ENCODE data around the gene LEF1. TPM values are rescaled to one million over a fixed set of nuclear protein-coding genes. Genes with fewer than 3 reads are reported as not detected.

LEF1 gene
- 10 to 100 TPM in 2 of 6 donors, 1 to 10 TPM in 4; 4.9 to 27.9 (median 9.0) TPM for polyA plus RNA-seq (ENCODE audit: low read depth in 6 of 6)

- no peaks in the 10 kb centered on the region for H3K9me3 Mint-ChIP-seq
- H3K4me1 Mint-ChIP-seq = peaks cover 37 to 70% (median 59%) of the 10 kb centered on the region in 3 donors
- peak within 1 kb of the TSS in 3 of 6 donors; percentile 15 to 85 (median 16) for H3K27ac Mint-ChIP-seq
- peaks cover 0 to 10% of the 10 kb centered on the region in 2 donors for H3K36me3 Mint-ChIP-seq
- peak within 1 kb of the TSS; percentile 92 to 97 (median 94) for H3K4me3 Mint-ChIP-seq
- DNase-seq (peak; percentile 28), ATAC-seq (ENCODE audit: low read depth in 2 of 2) (peak; percentile 15)
- H3K27me3 Mint-ChIP-seq = peaks cover 47 to 74% (median 56%) of the 10 kb centered on the region in 3 donors
Measured at GRCh38 chr4:108168671-108169523, at the start of gene LEF1. Gene LEF1 (minus strand): TSS chr4:108168932. CDS start chr4:108167767, 1,165 bp downstream.

- no peak overlapping the region for H3K4me3 Mint-ChIP-seq
- ATAC-seq (ENCODE audit: low read depth in 2 of 2) (no peak), DNase-seq (no peak)
- H3K27ac Mint-ChIP-seq = no peak overlapping the region
- peaks cover 0 to 3% (median 0%) of the 10 kb centered on the region in 7 donors for H3K9me3 Mint-ChIP-seq
- no peaks in the 10 kb centered on the region for H3K27me3 Mint-ChIP-seq
- no peaks in the 10 kb centered on the region for H3K36me3 Mint-ChIP-seq
- no peaks in the 10 kb centered on the region for H3K4me1 Mint-ChIP-seq
Measured at GRCh38 chr4:108216510-108216909, 47.8 kb upstream of the LEF1 start.

GRCh38 chr4:108215055-108215454 lies 46.3 kb upstream of the LEF1 start:
- ATAC-seq (ENCODE audit: low read depth in 2 of 2) (no peak), DNase-seq (no peak)
- Mint-ChIP-seq H3K27me3 (no peaks in the 10 kb centered on the region), H3K27ac (no peak overlapping the region), H3K4me3 (no peak overlapping the region), H3K36me3 (no peaks in the 10 kb centered on the region), H3K9me3 (peaks cover 0 to 3% (median 0%) of the 10 kb centered on the region in 7 donors), H3K4me1 (no peaks in the 10 kb centered on the region)

- no peak for DNase-seq
- peak overlapping the region in 1 of 6 donors; percentile 75 for H3K27ac Mint-ChIP-seq
- H3K36me3 Mint-ChIP-seq = no peaks in the 10 kb centered on the region
- no peak for ATAC-seq (ENCODE audit: low read depth in 2 of 2)
- H3K9me3 Mint-ChIP-seq = peaks cover 0 to 3% (median 0%) of the 10 kb centered on the region in 7 donors
- no peak overlapping the region for H3K4me3 Mint-ChIP-seq
- H3K27me3 Mint-ChIP-seq = no peaks in the 10 kb centered on the region
- H3K4me1 Mint-ChIP-seq = no peaks in the 10 kb centered on the region
Measured at GRCh38 chr4:108213723-108214122, 45.0 kb upstream of the LEF1 start.

GRCh38 chr4:108213308-108213707 lies 44.6 kb upstream of the LEF1 start:
- H3K27ac Mint-ChIP-seq = peak overlapping the region in 1 of 6 donors; percentile 80
- peaks cover 0 to 3% (median 0%) of the 10 kb centered on the region in 7 donors for H3K9me3 Mint-ChIP-seq
- no peaks in the 10 kb centered on the region for H3K36me3 Mint-ChIP-seq
- no peaks in the 10 kb centered on the region for H3K27me3 Mint-ChIP-seq
- DNase-seq (no peak), ATAC-seq (ENCODE audit: low read depth in 2 of 2) (no peak)
- no peak overlapping the region for H3K4me3 Mint-ChIP-seq
- no peaks in the 10 kb centered on the region for H3K4me1 Mint-ChIP-seq

- H3K9me3 Mint-ChIP-seq = no peaks in the 10 kb centered on the region
- DNase-seq (no peak), ATAC-seq (ENCODE audit: low read depth in 2 of 2) (no peak)
- H3K36me3 Mint-ChIP-seq = no peaks in the 10 kb centered on the region
- no peaks in the 10 kb centered on the region for H3K27me3 Mint-ChIP-seq
- no peak overlapping the region for H3K4me3 Mint-ChIP-seq
- H3K4me1 Mint-ChIP-seq = no peaks in the 10 kb centered on the region
- H3K27ac Mint-ChIP-seq = no peak overlapping the region
Measured at GRCh38 chr4:108210989-108211835, 42.5 kb upstream of the LEF1 start.

GRCh38 chr4:108209489-108209888 lies 40.8 kb upstream of the LEF1 start:
- DNase-seq (no peak), ATAC-seq (ENCODE audit: low read depth in 2 of 2) (no peak)
- Mint-ChIP-seq H3K4me1 (no peaks in the 10 kb centered on the region), H3K9me3 (no peaks in the 10 kb centered on the region), H3K36me3 (no peaks in the 10 kb centered on the region), H3K27me3 (no peaks in the 10 kb centered on the region), H3K4me3 (no peak overlapping the region), H3K27ac (peak overlapping the region in 1 of 6 donors; percentile 36)

- H3K27ac Mint-ChIP-seq = no peak overlapping the region
Measured at GRCh38 chr4:108205859-108206258, 37.1 kb upstream of the LEF1 start.

GRCh38 chr4:108204518-108204917 lies 35.8 kb upstream of the LEF1 start:
- Mint-ChIP-seq H3K4me1 (no peaks in the 10 kb centered on the region), H3K4me3 (no peak overlapping the region), H3K9me3 (peaks cover 0 to 2% (median 0%) of the 10 kb centered on the region in 7 donors), H3K27ac (peak overlapping the region in 1 of 6 donors; percentile 0), H3K36me3 (no peaks in the 10 kb centered on the region), H3K27me3 (peaks cover 0 to 9% (median 0%) of the 10 kb centered on the region in 3 donors)
- no peak for ATAC-seq (ENCODE audit: low read depth in 2 of 2)
- no peak for DNase-seq

More at GRCh38 chr4:108205859-108206258, 37.1 kb upstream of the LEF1 start:
- no peak for ATAC-seq (ENCODE audit: low read depth in 2 of 2)
- Mint-ChIP-seq H3K27me3 (peaks cover 0 to 9% (median 0%) of the 10 kb centered on the region in 3 donors), H3K36me3 (no peaks in the 10 kb centered on the region), H3K4me3 (no peak overlapping the region), H3K9me3 (peaks cover 0 to 2% (median 0%) of the 10 kb centered on the region in 7 donors), H3K4me1 (no peaks in the 10 kb centered on the region)
- no peak for DNase-seq

- DNase-seq (no peak), ATAC-seq (ENCODE audit: low read depth in 2 of 2) (no peak)
- H3K27me3 Mint-ChIP-seq = peaks cover 0 to 9% (median 0%) of the 10 kb centered on the region in 3 donors
- no peak overlapping the region for H3K4me3 Mint-ChIP-seq
- no peaks in the 10 kb centered on the region for H3K36me3 Mint-ChIP-seq
- H3K27ac Mint-ChIP-seq = peak overlapping the region in 2 of 6 donors; percentile 2 to 34
- H3K9me3 Mint-ChIP-seq = peaks cover 0 to 2% (median 0%) of the 10 kb centered on the region in 7 donors
- H3K4me1 Mint-ChIP-seq = no peaks in the 10 kb centered on the region
Measured at GRCh38 chr4:108203377-108203776, 34.6 kb upstream of the LEF1 start.

GRCh38 chr4:108201774-108202173 lies 33.0 kb upstream of the LEF1 start:
- Mint-ChIP-seq H3K9me3 (peaks cover 0 to 2% (median 0%) of the 10 kb centered on the region in 7 donors), H3K4me3 (no peak overlapping the region), H3K27ac (no peak overlapping the region), H3K27me3 (peaks cover 0 to 9% (median 0%) of the 10 kb centered on the region in 3 donors), H3K4me1 (no peaks in the 10 kb centered on the region), H3K36me3 (no peaks in the 10 kb centered on the region)
- ATAC-seq (ENCODE audit: low read depth in 2 of 2) (no peak), DNase-seq (no peak)

GRCh38 chr4:108199881-108200280 lies 31.1 kb upstream of the LEF1 start:
- no peak overlapping the region for H3K4me3 Mint-ChIP-seq
- H3K36me3 Mint-ChIP-seq = no peaks in the 10 kb centered on the region
- H3K27ac Mint-ChIP-seq = no peak overlapping the region
- ATAC-seq (ENCODE audit: low read depth in 2 of 2) (no peak), DNase-seq (no peak)
- peaks cover 0 to 9% (median 0%) of the 10 kb centered on the region in 3 donors for H3K27me3 Mint-ChIP-seq
- H3K4me1 Mint-ChIP-seq = no peaks in the 10 kb centered on the region
- H3K9me3 Mint-ChIP-seq = peaks cover 0 to 2% (median 0%) of the 10 kb centered on the region in 7 donors

GRCh38 chr4:108193886-108194672 lies 25.3 kb upstream of the LEF1 start:
- Mint-ChIP-seq H3K4me1 (no peaks in the 10 kb centered on the region), H3K27me3 (peaks cover 6 to 25% (median 11%) of the 10 kb centered on the region in 3 donors), H3K27ac (peak overlapping the region in 1 of 6 donors; percentile 25), H3K4me3 (no peak overlapping the region), H3K36me3 (no peaks in the 10 kb centered on the region), H3K9me3 (no peaks in the 10 kb centered on the region)
- ATAC-seq (ENCODE audit: low read depth in 2 of 2) (no peak), DNase-seq (no peak)
